Stimulated activated CD8-positive, alpha-beta memory T cell treated with anti-CD3 and anti-CD28 coated beads, Interleukin-12 subunit alpha, Interleukin-12 subunit beta, amount 100 ng/mL, for 4 hours (primary cell): Measurements from ENCODE around the gene CNIH3.
"Not testable (repeated sequence)": the region's sequence is repeated elsewhere in the genome, so short reads cannot be mapped to it uniquely, and the experiment has no call there.

Experiments
- DNase-seq: peaks from one replicate; pipeline ENCODE4 v3.0.0-alpha.2; 2020; ENCODE audit warnings: low read depth

The CNIH3 gene

GRCh38 chr1:224615861-224616755 lies at the start of gene CNIH3:
TSS of gene CNIH3 (plus strand) at chr1:224616317. CDS start at chr1:224617175, 858 bp downstream.
- peak; percentile 8 for DNase-seq

GRCh38 chr1:224566492-224566891 lies 49.6 kb upstream of the CNIH3 start:
- not testable (repeated sequence) for DNase-seq

- no peak for DNase-seq
These were observed 46.8 kb upstream of the CNIH3 start for GRCh38 chr1:224569276-224569675.

- DNase-seq = not testable (repeated sequence)
These were observed 44.1 kb upstream of the CNIH3 start for GRCh38 chr1:224571975-224572374.

- DNase-seq = no peak
These were observed 36.6 kb upstream of the CNIH3 start for GRCh38 chr1:224579526-224579925.

DNA sequence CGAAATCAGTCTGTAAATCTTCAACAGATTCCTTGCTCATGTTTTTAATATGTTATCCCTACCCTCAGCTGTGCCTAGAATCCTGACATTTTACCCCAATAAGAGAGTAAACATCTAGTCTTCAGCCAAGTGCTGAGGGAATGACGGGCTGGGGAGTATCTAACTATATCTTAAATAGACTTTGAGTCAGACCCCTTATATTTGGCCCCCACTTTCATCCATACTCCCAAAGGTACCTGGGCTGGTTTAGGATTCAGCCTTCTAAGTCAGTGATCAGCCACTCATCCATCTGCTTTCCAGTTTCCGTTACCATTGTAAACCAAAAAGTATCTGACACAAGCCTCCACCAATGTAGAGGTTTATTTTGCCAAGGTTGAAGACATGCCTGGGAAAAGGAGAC lies 36.1 kb upstream of the CNIH3 start:
- DNase-seq = no peak

DNA sequence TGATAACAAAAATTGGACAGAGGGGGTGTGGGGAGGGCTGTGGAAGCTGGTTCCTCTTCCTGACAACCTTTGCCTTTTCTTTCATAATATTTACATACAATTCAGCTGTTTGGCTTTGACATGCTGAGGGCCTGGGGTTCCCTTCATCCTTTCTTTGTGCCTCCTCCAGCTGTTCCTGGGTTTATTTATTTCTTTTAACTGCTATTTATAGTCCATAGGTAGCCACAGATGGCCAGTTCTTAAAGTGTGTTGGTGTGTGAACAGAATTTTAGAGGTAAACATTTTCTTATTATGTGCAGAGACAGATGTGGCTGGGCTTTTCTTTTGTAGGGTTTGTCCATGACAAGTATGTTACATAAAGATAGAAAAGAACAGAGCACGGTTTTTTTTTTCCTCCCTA lies 34.1 kb upstream of the CNIH3 start:
- DNase-seq = no peak

GRCh38 chr1:224583774-224584173 lies 32.3 kb upstream of the CNIH3 start:
- no peak for DNase-seq

DNA sequence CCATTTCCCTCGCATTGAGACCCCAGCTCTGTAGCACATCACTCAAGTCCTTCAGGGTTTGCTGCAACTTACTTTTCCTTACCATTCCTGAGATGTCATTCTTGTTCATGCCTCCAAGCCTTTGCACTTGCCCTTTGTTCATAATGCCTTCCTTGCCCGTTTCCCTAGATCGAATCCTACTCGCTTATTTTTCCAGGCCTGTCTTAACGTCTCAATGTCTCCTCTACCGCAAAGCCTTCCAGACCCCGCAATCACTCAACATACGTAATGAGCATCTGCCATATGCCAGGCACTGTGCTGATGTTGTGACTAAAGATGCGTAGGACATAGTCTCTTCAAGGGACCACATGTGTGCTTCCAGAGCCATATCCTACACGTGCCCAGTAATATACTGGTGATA lies 31.1 kb upstream of the CNIH3 start:
- DNase-seq = no peak

DNA sequence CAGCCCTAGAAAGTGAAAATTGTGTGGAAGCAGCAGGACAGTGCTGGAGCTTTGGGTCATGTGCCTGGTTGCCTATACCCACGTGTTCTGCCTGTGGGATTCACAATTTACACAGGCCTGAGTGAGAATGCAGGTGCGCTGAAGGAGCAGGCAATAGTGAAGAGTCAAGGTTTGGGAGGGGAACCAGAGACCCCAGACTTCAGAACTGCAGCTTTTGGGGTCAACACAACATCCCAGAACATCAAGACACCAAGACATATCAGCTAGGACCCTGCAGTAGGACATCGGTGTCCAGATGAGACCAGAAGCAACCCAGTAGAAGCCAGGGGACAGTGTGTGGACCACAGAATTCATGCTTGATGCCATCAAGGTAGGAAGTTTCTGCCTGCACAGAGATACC lies 29.1 kb upstream of the CNIH3 start:
- DNase-seq = no peak

GRCh38 chr1:224588515-224588914 lies 27.6 kb upstream of the CNIH3 start:
- no peak for DNase-seq

DNA sequence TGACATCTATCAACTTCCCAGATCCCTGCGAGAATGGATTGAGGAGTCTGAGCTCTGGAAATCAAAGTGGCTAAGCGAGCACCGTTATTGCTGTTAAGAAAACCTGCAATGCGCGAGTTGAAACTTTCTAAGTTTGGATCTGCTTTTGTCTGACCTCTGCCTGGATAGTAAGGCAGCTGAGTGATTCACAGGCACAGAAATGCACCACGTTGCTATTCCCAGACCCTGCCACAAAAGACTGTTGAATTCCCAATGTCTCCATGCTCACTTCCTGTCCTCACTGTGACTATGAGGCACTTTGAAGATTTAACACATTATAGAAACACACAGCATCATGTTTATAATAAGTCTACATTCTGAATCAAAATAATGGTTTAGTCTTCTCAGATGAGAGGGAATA lies 27.1 kb upstream of the CNIH3 start:
- no peak for DNase-seq

DNA sequence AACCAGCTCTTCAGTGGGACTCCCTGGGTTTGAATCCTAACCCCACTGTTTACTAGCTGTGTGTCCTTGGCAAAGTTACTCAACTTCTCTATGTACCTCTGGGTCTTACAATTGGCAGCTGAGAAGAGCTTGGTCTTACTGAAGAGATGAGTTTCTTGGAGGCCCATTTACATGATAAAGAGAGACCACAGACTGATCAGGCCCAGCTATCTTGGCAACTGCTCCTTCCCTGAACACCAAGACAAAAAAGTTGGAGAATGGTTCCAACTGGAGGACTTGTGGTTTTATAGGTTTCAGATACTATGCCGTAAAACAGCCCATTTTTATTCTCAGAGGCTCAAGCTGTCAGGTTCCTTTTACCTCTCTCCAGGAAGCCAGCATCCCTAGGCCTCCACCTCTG lies 24.8 kb upstream of the CNIH3 start:
- no peak for DNase-seq

- DNase-seq = no peak
These were observed 23.2 kb upstream of the CNIH3 start for GRCh38 chr1:224592636-224593582.

DNA sequence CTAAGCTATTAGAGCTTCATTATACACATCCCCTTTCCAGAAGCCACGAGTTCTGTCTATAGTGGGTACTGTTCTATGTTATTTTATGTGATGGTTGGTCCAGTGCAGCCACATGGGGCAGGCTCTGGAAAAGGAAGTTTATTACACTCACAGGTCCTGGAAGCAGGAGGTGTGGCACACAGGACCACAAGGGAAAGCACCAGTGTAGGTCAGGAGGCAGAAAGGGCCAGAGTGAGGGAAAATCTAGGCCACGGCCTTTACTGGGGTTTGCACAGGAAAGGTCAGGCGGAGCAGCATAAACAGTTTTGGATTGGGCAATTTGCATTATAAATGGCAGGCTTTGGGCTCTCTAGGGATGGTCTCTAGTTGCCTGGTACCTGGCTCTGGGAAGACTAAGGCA lies 21.8 kb upstream of the CNIH3 start:
- no peak for DNase-seq

DNA sequence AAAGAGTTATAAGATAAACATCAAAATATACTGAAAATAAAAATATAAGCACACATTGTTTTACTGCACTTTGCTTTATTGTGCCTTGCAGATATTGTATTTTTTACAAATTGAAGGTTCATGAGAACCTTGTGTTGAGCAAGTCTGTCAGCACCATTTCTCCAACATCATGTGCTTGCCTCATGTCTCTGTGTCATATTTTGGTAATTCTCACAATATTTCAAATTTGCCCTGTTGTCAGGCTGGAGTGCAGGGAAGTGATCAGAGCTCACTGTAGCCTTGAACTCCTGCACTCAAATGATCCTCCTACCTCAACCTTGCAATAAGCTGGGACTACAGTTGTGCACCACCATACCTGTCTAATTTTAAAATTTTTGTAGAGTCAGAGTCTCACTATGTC lies 21.3 kb upstream of the CNIH3 start:
- DNase-seq = no peak

DNA sequence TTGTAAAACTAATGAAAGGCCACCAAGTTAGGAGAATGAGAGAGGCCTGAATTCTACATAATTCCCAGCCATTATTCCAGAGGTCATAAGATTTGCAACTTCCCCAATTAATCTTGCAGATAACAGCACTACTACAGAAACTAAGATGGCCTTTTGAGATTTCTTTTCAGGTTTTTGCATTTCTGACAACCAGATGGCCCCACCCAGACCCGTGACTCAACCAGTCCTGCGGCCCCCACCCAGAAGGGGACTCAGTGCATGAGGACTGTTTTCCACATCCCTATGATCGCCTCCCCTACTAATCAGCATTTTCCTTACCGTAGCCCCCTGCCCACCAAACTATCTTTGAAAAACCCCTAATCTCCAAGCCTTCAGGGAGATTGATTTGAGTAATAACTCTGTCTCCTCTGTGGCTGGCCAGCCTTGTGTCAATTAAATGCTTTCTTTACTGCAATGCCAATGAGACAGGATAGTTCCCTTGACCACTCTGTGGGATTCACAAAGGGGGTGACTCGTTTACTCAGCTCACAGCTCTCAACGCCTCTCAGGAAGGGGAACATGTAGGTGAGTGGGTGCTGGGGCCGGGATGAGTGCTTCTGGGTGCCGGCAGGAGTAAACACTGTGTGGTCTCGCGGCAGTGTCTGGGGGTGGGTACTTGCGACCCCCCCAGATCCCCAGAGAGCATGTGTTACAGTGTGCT lies 10.5 kb upstream of the CNIH3 start:
- DNase-seq = no peak

GRCh38 chr1:224607188-224608148 lies 8.6 kb upstream of the CNIH3 start:
- no peak for DNase-seq

- no peak for DNase-seq
These were observed 6.8 kb upstream of the CNIH3 start for GRCh38 chr1:224609333-224609732.

- DNase-seq = no peak
These were observed 3.9 kb upstream of the CNIH3 start for GRCh38 chr1:224612246-224612645.

DNA sequence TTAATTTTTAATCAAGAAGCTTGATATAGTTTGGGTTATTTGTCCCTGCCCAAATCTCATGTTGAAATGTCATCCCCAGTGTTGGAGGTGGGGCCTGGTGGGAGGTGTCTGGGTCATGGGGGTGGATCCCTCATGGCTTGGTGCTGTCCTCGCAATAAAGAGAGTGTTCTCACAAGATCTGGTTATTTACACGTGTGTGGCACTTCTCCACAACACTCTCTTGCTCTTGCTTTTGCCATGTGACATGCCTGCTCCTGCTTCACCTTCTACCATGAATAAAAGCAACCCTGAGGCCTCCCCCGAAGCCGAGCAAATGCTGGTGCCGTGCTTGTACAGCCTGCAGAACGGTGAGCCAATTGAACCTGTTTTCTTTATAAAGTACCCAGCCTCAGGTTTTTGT lies 2.6 kb upstream of the CNIH3 start:
- DNase-seq = no peak
